B cell (primary cell): ENCODE results near the gene TGM6. TPM values are rescaled to one million over a fixed set of nuclear protein-coding genes. Genes with fewer than 3 reads are reported as not detected.

ENCODE experiments used
- ATAC-seq: fragments of 200-7000 bp; cut with Tn5 transposase; one replicate; pipeline ENCODE4 v1.10.0; 2021; ENCODE audit warnings: low read depth, mild to moderate bottlenecking, moderate number of reproducible peaks, moderate library complexity
- CTCF ChIA-PET: fragments of 350-600 bp; sonication (Branson Sonifier 250); formaldehyde crosslinking; loops from one replicate; lab custom pipeline; 2021; ENCODE audit warnings: antibody characterized with exemption, inconsistent platforms; lab: Charles Lee
- POLR2A ChIA-PET: fragments of 350-600 bp; sonication (Branson Sonifier 250); formaldehyde crosslinking; loops from one replicate; lab custom pipeline; 2021; ENCODE audit warnings: antibody characterized with exemption; lab: Charles Lee
- DNase-seq: peaks from one replicate; pipeline ENCODE4 v3.0.0; 2013
- H2AFZ ChIP-seq: 2 replicates; pipeline ENCODE4 v1.6.1; 2012; ENCODE audit warnings: mild to moderate bottlenecking, low read depth, low read length; ENCODE audit not compliant: insufficient read depth, poor library complexity, severe bottlenecking
- H3K27ac ChIP-seq, 2 donors: 1 replicate in 1 of 2; 2 replicates in 1 of 2; pipeline ENCODE4 v1.5.1; 2012 to 2013; ENCODE audit warnings: low read length in 2 of 2, mild to moderate bottlenecking in 2 of 2, moderate library complexity in 1 of 2
- H3K27me3 ChIP-seq, 4 experiments: fragments of 200-600 bp in 1 of 4; sonication (generic) in 1 of 4; replicated peaks in 1 of 4; 1 replicate in 2 of 4; 2 replicates in 2 of 4; pipeline versions ENCODE4 v1.6.1 to v1.7.0; 2013 to 2016; ENCODE audit warnings: low read length in 3 of 4, mild to moderate bottlenecking in 2 of 4, mixed read lengths in 1 of 4, moderate library complexity in 1 of 4; ENCODE audit not compliant: insufficient read depth in 4 of 4, control insufficient read depth in 3 of 4; ENCODE audit errors: control extremely low read depth in 1 of 4
- H3K36me3 ChIP-seq, 2 experiments: replicated peaks in 1 of 2; 1 replicate in 1 of 2; 2 replicates in 1 of 2; pipeline versions ENCODE4 v1.6.1 to v1.7.1; 2013; ENCODE audit warnings: low read length in 1 of 2; ENCODE audit not compliant: insufficient read depth in 2 of 2, control insufficient read depth in 1 of 2; ENCODE audit errors: control extremely low read depth in 1 of 2, extremely low read depth in 1 of 2
- H3K4me1 ChIP-seq, 2 donors: fragments of 200-600 bp in 1 of 2; sonication (generic) in 1 of 2; 1 replicate in 1 of 2; 2 replicates in 1 of 2; pipeline versions ENCODE4 v1.5.1 to v1.6.1; 2013 to 2017; ENCODE audit warnings: low read length in 2 of 2; ENCODE audit not compliant: control insufficient read depth in 2 of 2, insufficient read depth in 2 of 2
- H3K4me2 ChIP-seq: replicated peaks from 2 replicates; pipeline ENCODE3; 2012; ENCODE audit warnings: mild to moderate bottlenecking, low read depth, low read length; ENCODE audit not compliant: poor library complexity, severe bottlenecking
- H3K4me3 ChIP-seq, 5 experiments: fragments of 200-600 bp in 1 of 5; sonication (generic) in 1 of 5; 1 replicate in 3 of 5; 2 replicates in 2 of 5; pipeline versions ENCODE4 v1.5.1 to v1.7.0; 2011 to 2016; ENCODE audit warnings: low read length in 4 of 5, mild to moderate bottlenecking in 4 of 5, low read depth in 2 of 5, control low read depth in 1 of 5, moderate library complexity in 1 of 5; ENCODE audit not compliant: insufficient read depth in 1 of 5; ENCODE audit errors: control extremely low read depth in 1 of 5, extremely low read depth in 1 of 5
- H3K79me2 ChIP-seq: fragments of 200-600 bp; sonication (generic); one replicate; pipeline ENCODE4 v1.6.0; 2016; ENCODE audit warnings: low read length; ENCODE audit not compliant: control insufficient read depth, insufficient read depth
- H3K9ac ChIP-seq: fragments of 200-600 bp; sonication (generic); 2 replicates; pipeline ENCODE4 v1.6.1; 2017; ENCODE audit warnings: mild to moderate bottlenecking, low read length, moderate library complexity
- H3K9me3 ChIP-seq, 3 donors: one replicate each; pipeline versions ENCODE4 v1.6.1 to v1.7.1; 2013; ENCODE audit warnings: low read length in 2 of 3; ENCODE audit not compliant: control insufficient read depth in 2 of 3, insufficient read depth in 1 of 3; ENCODE audit errors: control extremely low read depth in 1 of 3
- H4K20me1 ChIP-seq: 2 replicates; pipeline ENCODE4 v1.6.0; 2012; ENCODE audit warnings: mild to moderate bottlenecking, low read length; ENCODE audit not compliant: insufficient read depth, control insufficient read depth, poor library complexity, severe bottlenecking
- H3K27ac Mint-ChIP-seq: one replicate; pipeline ENCODE4 v1.8.0; 2021; ENCODE audit warnings: mixed read lengths
- H3K27me3 Mint-ChIP-seq: one replicate; pipeline ENCODE4 v1.8.0; 2021; ENCODE audit warnings: mixed read lengths
- H3K4me1 Mint-ChIP-seq: one replicate; pipeline ENCODE4 v1.8.0; 2021; ENCODE audit warnings: mixed read lengths
- H3K4me3 Mint-ChIP-seq: one replicate; pipeline ENCODE4 v1.8.0; 2021; ENCODE audit warnings: mixed read lengths
- H3K9me3 Mint-ChIP-seq: one replicate; pipeline ENCODE4 v1.8.0; 2022; ENCODE audit warnings: mixed read lengths; ENCODE audit not compliant: insufficient read depth
- CTCF ChIP-seq: fragments of 200-600 bp; IDR thresholded peaks from one replicate; pipeline ENCODE4 v1.8.0; 2022; ENCODE audit warnings: antibody characterized with exemption, mild to moderate bottlenecking
- EZH2 ChIP-seq: IDR thresholded peaks from 2 replicates; pipeline ENCODE4 v1.6.1; 2012; ENCODE audit warnings: borderline replicate concordance, low read depth, mild to moderate bottlenecking, moderate library complexity, low read length; ENCODE audit not compliant: insufficient read depth, poor library complexity, severe bottlenecking
- WGBS: methylation state at CpG from one replicate; pipeline ENCODE4 v1.1.5; 2013; ENCODE audit warnings: missing lambda C conversion rate; ENCODE audit not compliant: insufficient coverage; 5-methylcytosine and 5-hydroxymethylcytosine counted together
- intact Hi-C: fragments of 100-400 bp; cut with micrococcal nuclease; formaldehyde crosslinking; loops from one replicate; pipeline ENCODE4 v1.10.0; 2022
- polyA plus RNA-seq: library from polyadenylated mRNA; depleted of rRNA; stranded (reverse); fragments of >200 nt; gene quantifications from 2 replicates; pipeline ENCODE4 v1.2.3, GENCODE V29; 2012
- total RNA-seq, 2 donors: library from RNA; stranded (reverse); fragments of 120-200 nt in 1 of 2; gene quantifications; 1 replicate in 1 of 2; 2 replicates in 1 of 2; pipeline versions ENCODE4 v1.2.3 to v1.2.4, GENCODE V29; 2013 to 2022

TGM6 gene
- total and polyA plus RNA-seq, 2 donors (not counting 1 experiment from before 2014, with no cell fraction given) = not detected

GRCh38 chr20:2476742-2477615 lies 96.3 kb downstream of the TGM6 start:
- CTCF ChIA-PET = interaction anchor here (0.9 kb wide), 1 partner anchor 269 kb away, joined by 3 read pairs; no protein-coding TSS in a partner anchor
- H3K4me2 ChIP-seq = no peak overlapping the region
- WGBS = 100% methylated on average over 1 of the region's 5 CpGs
- no peaks in the 10 kb centered on the region for H4K20me1 ChIP-seq
- peaks cover 1 to 12% (median 7%) of the 10 kb centered on the region in 3 donors for H3K9me3 ChIP-seq
- peaks cover 4 to 10% of the 10 kb centered on the region in 2 experiments for H3K36me3 ChIP-seq
- intact Hi-C loops = loop anchor here (10.0 kb wide), 1 partner anchor 1012 kb away; the partner anchor contains the start of gene NSFL1C
- H3K9ac ChIP-seq = no peak overlapping the region
- H3K27ac ChIP-seq = no peak overlapping the region
- no peak overlapping the region for H3K27ac Mint-ChIP-seq
- POLR2A ChIA-PET = interaction anchor here (0.5 kb wide), 1 partner anchor 47 kb away, joined by 5 read pairs; no protein-coding TSS in a partner anchor
- H2AFZ ChIP-seq = no peak overlapping the region
- ATAC-seq (no peak), DNase-seq (no peak)
- H3K4me3 Mint-ChIP-seq = no peak overlapping the region
- H3K4me1 ChIP-seq = no peaks in the 10 kb centered on the region
- no peaks in the 10 kb centered on the region for H3K79me2 ChIP-seq
- TF ChIP-seq CTCF (no peak), EZH2 (no peak)
- H3K4me3 ChIP-seq = no peak overlapping the region
- no peaks in the 10 kb centered on the region for H3K27me3 ChIP-seq
- no peaks in the 10 kb centered on the region for H3K27me3 Mint-ChIP-seq
- peaks cover 3% of the 10 kb centered on the region for H3K9me3 Mint-ChIP-seq
- H3K4me1 Mint-ChIP-seq = no peaks in the 10 kb centered on the region

GRCh38 chr20:2480381-2480780 lies 99.7 kb downstream of the TGM6 start:
- Histone ChIP-seq H3K4me1 (no peaks in the 10 kb centered on the region), H2AFZ (no peak overlapping the region), H3K79me2 (no peaks in the 10 kb centered on the region), H3K4me2 (no peak overlapping the region), H4K20me1 (no peaks in the 10 kb centered on the region), H3K27ac (no peak overlapping the region), H3K27me3 (no peaks in the 10 kb centered on the region), H3K9ac (no peak overlapping the region), H3K36me3 (peaks cover 4 to 31% of the 10 kb centered on the region in 2 experiments), H3K4me3 (no peak overlapping the region), H3K9me3 (peaks cover 0 to 12% (median 7%) of the 10 kb centered on the region in 3 donors)
- 100% methylated on average over 2 of the region's 2 CpGs for WGBS
- no peak for ATAC-seq
- Mint-ChIP-seq H3K4me1 (no peaks in the 10 kb centered on the region), H3K27me3 (no peaks in the 10 kb centered on the region), H3K27ac (no peak overlapping the region), H3K4me3 (no peak overlapping the region), H3K9me3 (peaks cover 3% of the 10 kb centered on the region)
- TF ChIP-seq EZH2 (no peak), CTCF (no peak)
- ChIA-PET CTCF (no interaction called here), POLR2A (no interaction called here)
- DNase-seq = no peak
- intact Hi-C loops = no loop called here
